ENCODE measurements around the gene XAGE1B.
"Not testable (repeated sequence)": the region's sequence is repeated elsewhere in the genome, so short reads cannot be mapped to it uniquely, and the experiment has no call there.

Gene XAGE1B

GRCh38 chrX:52542311-52542710 is 25.4 kb upstream of the XAGE1B start:
- DNase-seq (ENCODE audit: low spot score) = no peak
- in situ Hi-C loops (cut with MboI; ENCODE audit: low sequenced_read_pairs, unreplicated experiment) = no loop called here
- no peak for TF ChIP-seq CTCF (IDR thresholded peaks at IDR 0.05; ENCODE audit: borderline replicate concordance, control extremely low read depth, extremely low read depth, insufficient read depth, missing control alignments)

- in situ Hi-C loops (cut with MboI; ENCODE audit: low sequenced_read_pairs, unreplicated experiment); DNase-seq (ENCODE audit: low spot score): not testable (repeated sequence)
Observed at GRCh38 chrX:52541051-52541450, 24.2 kb upstream of the XAGE1B start.

GRCh38 chrX:52516110-52516986 is 515 bp downstream of the XAGE1B start:
- DNase-seq (ENCODE audit: low spot score); in situ Hi-C loops (cut with MboI; ENCODE audit: low sequenced_read_pairs, unreplicated experiment): not testable (repeated sequence)

- in situ Hi-C loops (cut with MboI; ENCODE audit: low sequenced_read_pairs, unreplicated experiment); DNase-seq (ENCODE audit: low spot score): not testable (repeated sequence)
Observed at GRCh38 chrX:52511126-52511525, 5.7 kb downstream of the XAGE1B start.

- DNase-seq (ENCODE audit: low spot score) = no peak
- no peak for TF ChIP-seq CTCF (IDR thresholded peaks at IDR 0.05; ENCODE audit: borderline replicate concordance, control extremely low read depth, extremely low read depth, insufficient read depth, missing control alignments)
- in situ Hi-C loops (cut with MboI; ENCODE audit: low sequenced_read_pairs, unreplicated experiment) = no loop called here
Observed at GRCh38 chrX:52509916-52510315, 6.9 kb downstream of the XAGE1B start.

- no peak for DNase-seq (ENCODE audit: low spot score)
- in situ Hi-C loops (cut with MboI; ENCODE audit: low sequenced_read_pairs, unreplicated experiment) = no loop called here
- TF ChIP-seq CTCF (IDR thresholded peaks at IDR 0.05; ENCODE audit: borderline replicate concordance, control extremely low read depth, extremely low read depth, insufficient read depth, missing control alignments) = no peak
Observed at GRCh38 chrX:52507331-52507730, 9.5 kb downstream of the XAGE1B start.

- in situ Hi-C loops (cut with MboI; ENCODE audit: low sequenced_read_pairs, unreplicated experiment) = no loop called here
- TF ChIP-seq CTCF (IDR thresholded peaks at IDR 0.05; ENCODE audit: borderline replicate concordance, control extremely low read depth, extremely low read depth, insufficient read depth, missing control alignments) = no peak
- no peak for DNase-seq (ENCODE audit: low spot score)
Observed at GRCh38 chrX:52504551-52504950, 12.3 kb downstream of the XAGE1B start.

GRCh38 chrX:52501362-52501761 is 15.5 kb downstream of the XAGE1B start:
- DNase-seq (ENCODE audit: low spot score); in situ Hi-C loops (cut with MboI; ENCODE audit: low sequenced_read_pairs, unreplicated experiment): not testable (repeated sequence)

- DNase-seq (ENCODE audit: low spot score); in situ Hi-C loops (cut with MboI; ENCODE audit: low sequenced_read_pairs, unreplicated experiment): not testable (repeated sequence)
Observed at GRCh38 chrX:52496419-52496772, 20.5 kb downstream of the XAGE1B start.

- in situ Hi-C loops (cut with MboI; ENCODE audit: low sequenced_read_pairs, unreplicated experiment); DNase-seq (ENCODE audit: low spot score): not testable (repeated sequence)
Observed at GRCh38 chrX:52495545-52496418, 21.1 kb downstream of the XAGE1B start, which contains the start of gene XAGE1A. XAGE1A (plus strand) TSS chrX:52495808; CDS start chrX:52497362, 1,554 bp downstream.

- in situ Hi-C loops (cut with MboI; ENCODE audit: low sequenced_read_pairs, unreplicated experiment); DNase-seq (ENCODE audit: low spot score): not testable (repeated sequence)
Observed at GRCh38 chrX:52471301-52471700, 45.6 kb downstream of the XAGE1B start.
